ENCODE measurements around the gene COMTD1.

The COMTD1 gene

DNA sequence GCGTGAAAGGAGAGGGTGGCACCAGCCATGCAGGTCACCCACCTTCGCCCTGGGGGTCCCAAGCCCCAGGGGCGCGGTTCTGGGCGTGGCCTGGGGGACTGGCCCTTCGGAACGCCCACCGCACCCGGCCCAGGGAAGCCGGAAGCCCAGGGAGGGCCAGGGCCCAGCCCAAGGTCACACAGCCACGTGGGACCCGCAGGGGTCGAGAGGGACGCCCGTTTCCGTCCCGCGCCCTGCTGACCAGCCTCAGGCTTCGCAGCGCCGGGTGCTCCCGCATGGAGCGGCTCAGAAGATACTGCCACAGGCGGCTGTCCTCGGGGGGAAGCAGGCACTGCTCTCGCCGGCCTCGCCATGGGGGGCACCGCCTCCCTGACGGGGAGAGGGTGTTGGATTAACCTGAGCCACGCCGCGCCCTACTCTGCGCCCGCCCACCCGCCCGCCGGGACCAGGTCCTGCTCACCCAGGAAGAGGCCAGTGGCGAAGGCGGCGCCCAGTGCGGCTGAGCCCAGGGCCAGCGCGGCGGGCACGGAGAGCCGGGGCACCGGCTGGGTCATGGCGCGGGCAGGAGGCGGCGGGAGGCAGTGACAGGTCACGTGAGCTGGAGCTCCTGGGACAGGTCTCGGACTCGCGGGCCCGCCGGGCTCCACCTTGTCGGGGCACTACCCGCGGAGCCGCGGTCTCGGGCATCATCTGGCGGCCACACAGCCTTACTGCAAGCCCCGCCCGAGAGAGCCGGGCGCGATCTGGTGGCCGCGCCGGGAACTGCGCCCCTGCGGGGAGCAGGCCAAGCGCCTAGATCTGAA lies at the start of gene COMTD1:
Gene COMTD1 (minus strand): TSS at position 583 of the 803 bp plus-strand sequence. CDS start 29 bp downstream, at position 554.
- DNase-seq (ENCODE audit: low spot score) = peak; percentile 92

DNA sequence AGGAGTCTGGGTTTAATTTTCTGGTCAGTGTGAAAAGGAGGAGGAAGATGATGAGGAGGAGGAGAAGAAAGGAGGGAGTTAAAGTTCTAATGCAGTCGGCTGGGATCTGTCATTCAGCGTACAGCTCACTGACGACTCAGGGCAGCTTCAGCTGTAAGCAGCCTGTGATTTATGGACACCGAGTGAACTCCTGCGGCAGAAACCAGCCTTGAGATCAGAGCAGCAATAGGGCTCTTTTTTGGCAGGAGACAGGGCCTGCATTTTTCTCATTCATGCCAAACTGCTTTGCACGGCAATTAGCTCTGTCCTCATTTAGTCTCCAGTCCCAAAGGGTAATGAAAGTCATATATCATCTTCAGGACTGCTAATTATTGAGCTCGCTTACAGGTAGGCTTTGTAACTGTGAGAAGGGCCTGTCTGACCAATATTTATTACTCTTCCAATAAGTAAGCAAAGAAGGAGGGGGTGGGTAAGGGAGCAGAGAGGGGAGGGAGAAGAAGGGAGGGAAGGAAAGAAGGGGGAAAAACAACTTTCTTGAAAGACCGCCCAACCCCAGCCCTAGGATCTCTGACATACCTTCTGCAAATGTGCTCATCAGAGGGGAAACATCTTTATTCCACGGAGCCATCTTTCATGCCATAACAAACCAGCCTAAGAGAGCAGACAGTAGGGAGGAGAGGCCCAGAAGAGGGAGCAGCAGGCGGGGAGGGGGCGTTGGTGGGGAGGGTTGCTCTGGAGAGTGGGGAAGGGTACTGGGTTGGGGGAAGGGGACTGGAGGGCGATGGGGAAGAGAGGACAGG lies 48.1 kb upstream of the COMTD1 start:
- no peak for DNase-seq (ENCODE audit: low spot score)

DNA sequence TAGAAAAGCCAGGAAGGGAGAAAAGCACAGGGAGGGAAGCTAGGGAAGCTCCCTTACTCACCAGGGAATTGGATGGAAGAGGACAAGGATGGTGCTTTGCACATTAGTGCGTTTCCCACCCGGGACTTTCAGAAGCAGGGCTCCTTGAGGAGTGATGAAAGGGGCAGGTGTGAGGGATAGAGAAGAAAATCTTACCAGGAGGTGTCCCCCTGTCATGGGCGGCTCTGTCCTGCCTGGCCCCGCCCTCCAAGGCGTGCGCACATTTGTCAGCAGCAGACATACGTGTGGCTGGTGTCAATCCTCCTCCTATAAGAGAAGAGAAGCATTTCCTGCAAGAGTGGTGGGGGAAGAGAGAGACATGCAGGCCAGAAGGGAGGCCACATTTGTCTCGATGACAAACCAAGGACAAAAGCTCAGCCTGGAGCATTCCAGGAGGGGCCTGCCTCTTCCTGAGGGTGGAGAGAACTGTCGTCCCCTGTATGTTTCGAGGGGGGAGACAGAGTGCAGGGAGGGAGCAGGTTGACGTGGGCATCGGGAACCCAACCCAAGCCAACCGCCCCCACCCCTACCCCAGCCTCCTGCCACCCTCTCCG lies 47.4 kb upstream of the COMTD1 start:
- no peak for DNase-seq (ENCODE audit: low spot score)

DNA sequence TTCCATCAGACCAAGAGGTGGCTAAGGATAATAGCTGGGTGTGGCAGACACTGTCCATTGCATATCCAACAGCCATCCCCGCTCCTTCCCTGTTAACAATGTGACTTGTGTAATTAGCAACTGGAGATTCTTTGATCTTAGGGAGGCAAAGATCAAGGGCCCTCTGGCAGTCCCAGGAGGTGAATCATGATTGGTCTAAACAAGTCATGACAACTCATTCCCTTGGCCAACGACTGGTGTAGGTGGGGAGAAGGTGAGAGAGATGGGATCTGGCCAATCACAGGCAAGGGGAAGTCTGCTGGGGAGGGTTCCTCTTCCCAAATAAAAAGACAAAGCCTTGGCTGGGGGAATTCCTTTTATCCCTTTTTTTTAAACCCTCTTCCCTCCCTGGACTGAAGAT lies 46.2 kb upstream of the COMTD1 start:
- peak; percentile 92 for DNase-seq (ENCODE audit: low spot score)

DNA sequence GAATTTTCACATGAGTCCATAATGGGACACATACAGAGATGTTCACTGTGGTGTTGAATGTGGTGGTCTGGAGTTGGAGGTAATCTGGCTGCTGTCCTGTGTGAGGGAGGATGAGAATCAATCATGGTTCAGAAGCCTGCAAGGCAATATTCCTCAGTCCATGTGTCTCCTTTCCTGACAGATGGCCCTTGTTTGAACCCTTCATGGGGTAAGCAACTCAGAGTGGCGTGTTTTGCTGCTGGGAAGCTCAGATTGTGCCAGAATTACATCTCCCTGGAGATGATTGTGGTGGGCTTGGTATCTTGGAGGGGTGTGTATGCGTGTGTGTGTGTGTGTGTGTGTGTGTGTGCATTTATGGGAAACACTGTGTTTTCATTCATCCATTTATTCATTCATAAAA lies 44.5 kb upstream of the COMTD1 start:
- DNase-seq (ENCODE audit: low spot score) = no peak

DNA sequence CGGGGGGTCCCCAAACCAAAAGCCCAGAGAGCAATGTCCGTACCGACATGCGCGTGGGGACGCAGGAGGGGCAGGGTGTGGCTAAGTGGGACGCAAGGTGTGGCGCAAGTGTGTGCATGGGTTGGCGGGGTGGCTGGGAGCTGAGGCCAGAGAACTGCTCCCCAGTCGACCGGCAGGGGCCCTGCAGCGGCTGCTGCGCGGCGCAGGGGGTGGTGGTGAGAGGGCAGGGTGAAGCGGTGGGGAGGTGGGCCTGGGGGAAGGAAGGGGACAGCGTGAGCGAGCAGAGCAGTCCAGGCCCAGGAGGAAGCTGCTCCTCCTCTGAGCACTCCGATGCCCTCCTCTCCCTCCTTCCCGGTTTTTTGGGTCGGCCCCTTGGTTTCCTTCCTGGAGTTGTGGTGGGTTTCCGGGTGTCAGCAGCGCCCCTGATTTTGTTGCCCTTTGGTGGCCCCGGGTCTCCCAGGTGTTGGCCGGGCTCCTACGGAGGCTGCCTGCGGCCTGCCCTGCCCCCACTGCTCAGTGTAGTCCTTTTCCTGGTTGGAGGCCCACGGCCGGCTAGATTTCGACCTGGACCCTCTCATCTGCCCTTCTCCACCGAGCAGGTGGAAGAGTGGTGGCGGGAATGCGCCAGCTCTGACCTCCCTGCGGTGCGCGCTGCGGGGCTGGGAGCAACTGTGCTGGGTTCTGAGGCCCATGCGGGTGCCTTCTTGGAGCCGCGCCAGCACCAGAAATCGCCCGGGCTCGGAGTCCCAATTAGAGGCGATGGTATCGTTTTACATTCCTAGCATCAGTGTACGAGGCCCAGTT lies 40.5 kb upstream of the COMTD1 start:
- peak; percentile 32 for DNase-seq (ENCODE audit: low spot score)

DNA sequence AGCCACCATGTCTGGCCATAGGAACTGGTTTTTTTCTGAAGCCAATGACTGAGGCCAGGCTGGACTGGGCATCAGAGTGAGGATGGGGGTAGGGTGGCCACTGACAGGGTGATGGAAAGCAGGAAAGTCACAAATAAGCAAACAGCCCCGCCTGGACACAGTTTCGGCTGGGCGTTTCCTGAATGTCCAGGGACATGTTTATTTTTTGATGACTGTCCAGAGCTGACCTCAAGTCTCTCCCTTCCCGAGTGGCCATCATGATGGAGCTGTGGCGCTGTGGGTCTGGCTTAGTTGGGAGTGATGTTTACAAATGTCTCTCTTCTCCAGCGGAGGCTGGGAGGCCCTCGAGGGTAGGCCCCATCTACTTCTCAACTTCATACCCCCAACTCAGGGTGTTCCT lies 37.1 kb upstream of the COMTD1 start:
- no peak for DNase-seq (ENCODE audit: low spot score)

DNA sequence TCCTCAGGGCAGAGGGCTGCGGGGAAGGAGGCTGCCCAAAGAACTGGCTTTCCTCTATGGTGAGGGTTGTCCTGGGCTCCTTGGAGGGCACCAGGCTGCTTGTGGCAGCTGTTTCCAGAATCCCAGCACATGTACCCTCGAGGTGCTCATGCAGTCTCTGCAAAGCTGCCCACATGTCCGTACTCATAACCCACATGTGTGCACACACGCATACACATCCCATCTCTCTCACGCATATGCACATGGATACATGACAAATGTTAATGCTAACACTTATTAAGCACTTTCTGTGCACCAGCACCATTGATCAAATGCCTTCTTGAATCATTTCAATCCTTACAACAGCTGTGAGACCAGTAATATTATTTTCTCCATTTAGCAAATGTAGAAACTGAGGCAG lies 36.3 kb upstream of the COMTD1 start:
- DNase-seq (ENCODE audit: low spot score) = no peak

DNA sequence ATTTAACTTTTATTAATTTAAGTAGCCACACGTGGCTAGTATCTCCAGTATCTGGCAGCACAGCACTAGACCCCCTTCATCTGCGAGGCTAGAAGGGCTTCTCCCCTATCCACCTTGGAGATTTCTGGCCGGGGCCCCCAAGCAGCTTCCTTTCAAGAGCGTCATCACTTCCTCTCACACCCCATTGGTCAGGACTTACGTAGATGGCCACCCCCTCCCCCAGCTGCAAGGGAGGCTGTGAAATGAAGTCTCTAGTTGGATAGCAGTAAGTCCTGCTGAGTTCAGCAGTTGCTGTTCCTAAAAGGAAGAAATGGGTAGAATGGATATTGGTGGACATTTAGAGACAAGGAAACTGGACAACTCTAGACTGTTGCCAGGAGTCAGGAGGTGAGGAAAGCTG lies 33.8 kb upstream of the COMTD1 start:
- DNase-seq (ENCODE audit: low spot score) = no peak

DNA sequence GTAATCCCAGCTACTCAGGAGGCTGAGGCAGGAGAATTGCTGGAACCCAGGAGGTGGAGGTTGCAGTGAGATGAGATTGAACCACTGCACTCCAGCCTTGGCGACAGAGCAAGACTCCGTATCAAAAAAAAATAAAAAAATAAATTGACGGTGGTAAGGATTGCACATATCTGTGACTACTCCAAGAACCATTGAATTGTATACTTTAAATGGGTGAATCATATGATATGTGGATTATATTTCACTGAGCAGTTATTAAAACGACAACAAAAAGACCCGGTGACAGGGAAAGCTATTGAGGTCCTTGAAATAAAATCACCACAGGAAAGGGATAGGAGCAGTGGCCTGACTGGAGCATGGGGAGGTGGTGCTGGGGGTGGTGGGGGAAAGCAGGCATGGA lies 31.2 kb upstream of the COMTD1 start:
- no peak for DNase-seq (ENCODE audit: low spot score)

DNA sequence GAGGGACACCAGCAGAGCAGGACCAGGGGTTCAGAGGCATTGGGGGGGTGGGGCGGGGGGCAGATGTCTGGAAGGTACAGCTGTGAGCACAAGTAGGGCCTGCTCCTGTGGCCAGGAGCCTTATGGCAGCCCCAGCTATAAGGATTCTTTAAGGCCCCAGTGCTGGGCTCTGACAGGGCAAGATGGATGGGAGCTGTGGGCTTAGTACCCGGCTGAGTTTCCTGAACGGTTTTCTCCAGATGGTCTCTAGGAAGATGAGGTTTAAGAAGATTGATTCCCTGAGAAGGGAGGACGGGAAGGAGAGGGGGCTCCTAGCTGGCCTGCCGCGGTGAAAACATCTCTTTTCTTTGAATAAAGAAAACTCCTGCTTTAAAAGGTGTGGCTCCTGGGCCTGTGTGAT lies 30.1 kb upstream of the COMTD1 start:
- DNase-seq (ENCODE audit: low spot score) = no peak

DNA sequence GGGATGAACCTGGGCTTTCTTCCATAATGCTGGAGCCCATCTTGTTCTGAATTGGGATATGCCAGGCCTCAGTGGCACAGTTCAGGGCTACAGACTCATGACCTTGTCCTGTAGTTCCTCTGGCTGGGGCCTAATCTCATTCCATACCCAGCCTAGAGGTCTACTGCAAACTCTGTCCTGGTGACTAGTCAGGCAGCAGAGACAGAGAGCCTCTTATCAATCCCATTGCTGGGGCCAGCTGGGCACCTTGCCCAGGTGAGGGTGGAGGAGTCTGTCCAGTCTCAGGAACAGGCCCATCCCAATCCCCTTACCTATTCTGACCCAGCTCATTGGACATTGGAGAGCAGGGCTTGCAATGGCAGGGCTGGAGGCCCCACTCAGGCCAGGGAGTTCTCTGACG lies 28.0 kb upstream of the COMTD1 start:
- no peak for DNase-seq (ENCODE audit: low spot score)

DNA sequence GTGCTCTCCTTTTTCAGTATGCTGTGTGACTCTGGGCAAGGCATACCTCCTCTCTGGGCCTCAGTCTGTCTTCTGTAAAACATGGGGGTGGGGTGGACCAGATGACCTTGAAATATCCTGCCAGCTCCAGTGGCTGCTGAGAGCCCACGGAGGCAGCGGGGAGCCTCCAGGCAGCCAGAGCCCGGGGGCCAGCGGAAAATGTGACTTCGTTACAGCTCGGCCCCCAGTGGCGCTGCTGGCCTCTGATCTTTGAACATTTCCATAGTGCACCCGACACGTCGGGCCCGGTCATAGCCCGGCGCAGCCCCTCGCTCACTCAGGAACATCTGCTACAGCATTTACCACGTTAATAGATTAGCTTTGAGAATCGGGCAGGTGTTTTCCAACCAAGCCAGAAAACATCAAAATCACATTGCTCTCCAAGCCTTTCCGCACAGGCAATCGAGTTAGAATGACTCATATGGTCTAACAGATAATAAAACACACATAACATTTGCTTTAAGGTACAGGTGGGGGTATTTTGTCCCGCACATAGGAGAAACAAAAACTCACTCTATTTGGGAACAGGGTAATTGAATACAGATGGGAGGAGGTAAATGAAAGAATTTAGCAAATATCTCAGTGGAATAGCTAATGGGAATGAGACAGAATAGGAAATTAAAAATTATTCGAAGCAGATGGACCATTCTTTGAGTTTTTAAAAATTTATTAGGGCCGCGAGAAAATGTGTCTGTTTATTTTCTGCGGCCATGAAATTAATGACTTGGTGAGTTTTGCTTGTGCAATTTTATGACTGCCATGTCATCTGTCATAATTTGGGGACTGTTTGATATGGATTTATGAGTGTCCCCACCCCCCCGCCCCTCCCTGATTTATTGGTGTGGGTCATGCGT lies 26.3 kb upstream of the COMTD1 start:
- DNase-seq (ENCODE audit: low spot score) = peak; percentile 72

DNA sequence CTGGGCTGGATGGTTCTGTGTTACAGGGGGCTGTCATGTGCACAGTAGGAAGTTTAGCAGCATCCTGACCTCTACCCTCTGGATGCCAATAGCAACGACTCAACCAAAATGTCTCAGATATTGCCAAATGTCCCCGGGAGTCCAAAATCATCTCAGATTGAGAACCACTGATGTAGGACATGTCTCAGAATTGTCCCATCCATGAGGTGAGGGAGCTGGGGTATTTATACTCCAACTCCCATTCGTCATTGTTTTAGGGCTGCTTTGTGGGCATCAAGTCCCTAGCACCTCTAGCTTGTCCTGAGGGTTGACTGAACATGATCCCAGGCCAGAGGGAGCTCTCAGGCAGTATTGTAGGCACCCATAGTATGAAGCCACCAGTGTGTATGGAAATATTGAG lies 25.2 kb upstream of the COMTD1 start:
- DNase-seq (ENCODE audit: low spot score) = no peak

DNA sequence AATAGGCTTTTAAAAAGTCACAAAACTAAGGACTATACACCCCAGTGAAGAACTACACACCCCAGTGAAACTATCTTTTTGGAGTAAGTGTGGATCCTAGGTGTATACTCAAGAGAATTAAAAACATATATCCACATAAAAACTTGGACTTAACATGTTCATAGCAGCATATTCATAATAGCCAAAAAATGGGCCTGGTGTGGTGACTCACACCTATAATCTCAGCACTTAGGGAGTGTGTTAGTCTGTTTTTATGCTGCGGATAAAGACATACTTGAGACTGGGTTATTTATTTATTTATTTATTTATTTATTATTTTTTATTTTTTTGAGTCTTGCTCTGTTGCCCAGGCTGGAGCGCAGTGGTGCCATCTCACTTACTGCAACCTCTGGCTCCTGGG lies 19.0 kb upstream of the COMTD1 start:
- no peak for DNase-seq (ENCODE audit: low spot score)

DNA sequence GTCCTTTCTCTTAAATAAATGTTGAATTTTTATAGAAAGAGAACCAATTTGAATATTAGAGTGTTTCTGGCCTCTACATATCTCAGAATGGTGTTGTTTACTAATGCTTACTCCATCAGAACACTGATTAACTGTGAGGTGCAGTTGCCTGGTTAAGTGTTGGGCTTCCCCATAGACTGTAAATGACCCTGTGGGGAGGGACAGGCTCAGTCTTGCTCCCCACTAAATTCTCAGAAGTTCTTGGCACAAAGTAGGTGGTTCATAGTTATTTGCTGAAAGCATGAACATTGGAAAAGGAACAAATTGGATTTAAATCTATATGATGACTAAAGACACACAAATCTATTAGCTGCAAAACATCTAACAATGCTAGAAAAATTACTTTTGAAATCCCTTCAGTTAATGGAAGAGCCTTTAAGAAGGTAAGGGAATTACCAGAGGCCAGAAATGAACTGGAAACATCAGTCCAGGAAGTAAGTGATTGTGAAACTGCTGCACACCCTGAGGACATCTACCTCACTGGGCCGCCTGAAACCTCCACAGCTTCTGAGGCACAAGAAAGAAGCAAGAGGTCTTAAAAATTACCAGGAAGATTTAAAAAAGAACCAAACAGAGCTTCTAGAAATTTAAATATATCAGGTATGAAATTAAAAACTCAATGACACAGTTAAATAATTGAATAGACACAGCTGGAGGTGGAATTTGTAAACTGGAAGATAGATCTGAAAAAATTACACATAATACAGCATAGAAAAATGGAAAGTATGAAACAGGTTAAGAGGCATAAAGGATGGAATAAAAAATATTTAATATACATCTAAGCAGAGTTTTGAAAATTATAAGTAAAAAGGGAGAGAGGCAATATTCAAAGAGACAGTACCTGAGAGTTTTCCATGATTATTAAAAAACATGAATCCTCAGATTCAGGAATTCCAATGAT lies 17.8 kb upstream of the COMTD1 start:
- DNase-seq (ENCODE audit: low spot score) = no peak

DNA sequence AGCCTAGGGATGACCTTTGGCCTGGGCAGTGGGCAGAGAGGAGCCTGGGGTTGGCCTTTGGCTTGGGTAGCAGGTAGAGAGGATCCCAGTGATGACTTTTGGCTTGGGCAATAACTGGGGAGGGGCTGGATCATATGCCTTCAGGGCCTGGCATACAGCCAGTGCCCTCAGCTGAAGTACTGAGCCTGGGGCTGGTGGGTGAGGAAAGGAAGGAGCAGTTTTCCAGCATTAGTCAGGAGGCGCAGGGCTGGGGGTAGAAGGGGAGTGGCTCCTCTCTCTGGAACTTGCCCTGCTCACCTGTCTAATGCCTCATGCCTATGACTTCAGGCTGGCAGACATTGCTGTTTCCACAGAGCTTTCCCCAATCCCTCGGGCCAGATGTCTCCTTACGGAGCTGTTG lies 15.2 kb upstream of the COMTD1 start:
- DNase-seq (ENCODE audit: low spot score) = peak; percentile 66

DNA sequence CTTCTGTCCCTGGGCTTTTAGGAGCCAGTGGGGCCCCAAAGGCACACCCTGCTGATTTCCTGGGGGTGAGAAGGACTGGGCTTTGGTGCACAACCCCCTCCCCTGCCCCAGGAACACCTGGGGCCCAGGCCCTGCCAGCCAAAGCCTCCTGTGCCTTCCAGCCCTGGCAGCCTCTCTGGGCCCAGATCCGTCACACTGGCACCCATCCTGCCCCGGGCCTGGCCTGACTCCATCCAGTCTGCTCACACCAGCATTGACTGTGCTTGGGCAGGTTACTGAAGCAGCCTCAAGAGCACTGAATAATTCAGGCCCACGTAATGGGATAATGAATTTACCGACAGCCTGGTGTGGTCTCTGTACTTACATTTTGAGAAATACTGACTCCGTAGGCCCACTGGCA lies 12.0 kb upstream of the COMTD1 start:
- no peak for DNase-seq (ENCODE audit: low spot score)

DNA sequence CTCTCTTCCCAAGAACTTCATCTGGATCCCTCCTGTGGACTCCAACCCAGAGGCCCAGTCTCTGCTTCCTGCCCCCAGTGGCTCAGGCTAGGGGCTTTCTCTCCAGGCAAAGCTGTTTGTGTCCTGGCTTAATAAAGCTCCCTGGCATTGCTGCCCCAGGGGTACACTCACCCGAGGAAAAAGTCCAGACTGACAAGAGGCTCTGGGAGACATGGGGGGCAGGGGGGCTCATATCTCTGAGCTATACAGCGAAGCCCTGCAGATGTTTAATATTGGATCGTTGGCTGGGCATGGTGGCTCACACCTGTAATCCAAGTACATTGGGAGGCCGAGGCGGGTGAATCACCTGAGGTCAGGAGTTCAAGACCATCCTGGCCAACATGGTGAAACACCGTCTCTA lies 10.7 kb upstream of the COMTD1 start:
- DNase-seq (ENCODE audit: low spot score) = no peak

Data from SW480 (cell line).